GM19463 (cell line): ENCODE data around the gene CNOT9.
"Not testable (repeated sequence)": the region's sequence is repeated elsewhere in the genome, so short reads cannot be mapped to it uniquely, and the experiment has no call there.

ENCODE experiments used
- ATAC-seq: cut with Tn5 transposase; IDR thresholded peaks from one replicate; pipeline ENCODE4 v1.9.1; 2021; ENCODE audit warnings: mild to moderate bottlenecking, moderate library complexity; ENCODE audit not compliant: unreplicated experiment

CNOT9 gene

GRCh38 chr2:218568190-218569037 lies at the start of gene CNOT9, which contains the start of gene USP37:
Gene CNOT9 (plus strand): TSS chr2:218568839. CDS start chr2:218568955, 116 bp downstream.
Gene USP37 (minus strand): TSS chr2:218568351. CDS start chr2:218558653, 9,698 bp downstream.
- ATAC-seq = peak; percentile 77

GRCh38 chr2:218518876-218519275 lies 49.8 kb upstream of the CNOT9 start:
- ATAC-seq = no peak

GRCh38 chr2:218523651-218524050 lies 45.0 kb upstream of the CNOT9 start:
- ATAC-seq = no peak

- not testable (repeated sequence) for ATAC-seq
Measured at GRCh38 chr2:218528409-218528808, 40.2 kb upstream of the CNOT9 start.

GRCh38 chr2:218529990-218530389 lies 38.6 kb upstream of the CNOT9 start:
- ATAC-seq = no peak

- no peak for ATAC-seq
Measured at GRCh38 chr2:218536804-218537494, 31.7 kb upstream of the CNOT9 start.

GRCh38 chr2:218540015-218540414 lies 28.6 kb upstream of the CNOT9 start:
- no peak for ATAC-seq

GRCh38 chr2:218546012-218546411 lies 22.6 kb upstream of the CNOT9 start:
- no peak for ATAC-seq

- no peak for ATAC-seq
Measured at GRCh38 chr2:218547511-218547910, 21.1 kb upstream of the CNOT9 start.

GRCh38 chr2:218547978-218548377 lies 20.7 kb upstream of the CNOT9 start:
- no peak for ATAC-seq

- ATAC-seq = not testable (repeated sequence)
Measured at GRCh38 chr2:218554225-218554624, 14.4 kb upstream of the CNOT9 start.

- ATAC-seq = no peak
Measured at GRCh38 chr2:218555527-218555926, 13.1 kb upstream of the CNOT9 start.

- no peak for ATAC-seq
Measured at GRCh38 chr2:218557941-218558340, 10.7 kb upstream of the CNOT9 start.

GRCh38 chr2:218558986-218559385 lies 9.7 kb upstream of the CNOT9 start:
- ATAC-seq = no peak

- no peak for ATAC-seq
Measured at GRCh38 chr2:218564056-218564455, 4.6 kb upstream of the CNOT9 start.

GRCh38 chr2:218566296-218566695 lies 2.3 kb upstream of the CNOT9 start:
- ATAC-seq = no peak

GRCh38 chr2:218567797-218568189 lies 846 bp upstream of the CNOT9 start:
- ATAC-seq = peak; percentile 28

- peak; percentile 30 for ATAC-seq
Measured at GRCh38 chr2:218569038-218569431, 396 bp downstream of the CNOT9 start.

- no peak for ATAC-seq
Measured at GRCh38 chr2:218569661-218570500, 1.2 kb downstream of the CNOT9 start.

GRCh38 chr2:218570850-218571249 lies 2.2 kb downstream of the CNOT9 start:
- no peak for ATAC-seq

GRCh38 chr2:218576854-218577253 lies 8.2 kb downstream of the CNOT9 start:
- no peak for ATAC-seq
